ENCODE measurements around the gene HCK.

The HCK gene

DNA sequence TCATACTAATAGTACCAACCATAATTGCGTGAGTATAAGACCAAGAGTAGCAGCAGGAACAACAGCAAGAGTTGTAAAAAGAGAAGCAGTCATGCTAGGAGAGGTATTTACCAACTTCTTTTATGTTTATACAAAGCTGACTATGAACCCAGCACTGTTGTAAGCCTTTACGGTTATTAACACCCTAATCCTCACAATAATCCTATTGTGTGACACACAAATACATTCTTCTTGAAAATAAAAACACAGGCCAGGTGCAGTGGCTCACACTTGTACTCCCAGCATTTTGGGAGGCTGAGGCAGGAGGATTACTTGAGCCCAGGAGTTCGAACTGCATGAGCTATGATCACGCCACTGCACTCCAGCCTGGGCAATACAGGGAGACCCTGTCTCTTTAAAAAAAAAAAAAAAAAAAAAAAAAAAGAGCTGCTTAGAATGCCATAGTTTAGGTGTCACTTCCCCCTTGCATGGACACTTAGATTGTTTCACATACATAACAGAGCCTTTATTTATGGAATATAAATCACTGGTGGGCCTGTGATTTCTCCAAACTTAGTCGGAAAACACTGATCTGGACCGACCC, 20.2 kb downstream of the HCK start:
- Histone ChIP-seq H3K9me3 (ENCODE audit: low read depth, low read length) (no peaks in the 10 kb centered on the region), H3K9ac (ENCODE audit: insufficient read length) (no peak overlapping the region), H3K36me3 (ENCODE audit: insufficient read depth, low read length) (no peaks in the 10 kb centered on the region), H3K4me3 (no peak overlapping the region), H3K27ac (no peak overlapping the region)
- DNase-seq (ENCODE audit: low read depth, low spot score), result no peak
- TF ChIP-seq POLR2AphosphoS5 (IDR thresholded peaks at IDR 0.05; ENCODE audit: borderline replicate concordance, low read depth, low read length) (no peak), FOXP2 (optimal IDR thresholded peaks at IDR 0.05; ENCODE audit: control extremely low read depth, extremely low read length, insufficient read depth) (no peak), EZH2 (IDR thresholded peaks at IDR 0.05) (no peak)

DNA sequence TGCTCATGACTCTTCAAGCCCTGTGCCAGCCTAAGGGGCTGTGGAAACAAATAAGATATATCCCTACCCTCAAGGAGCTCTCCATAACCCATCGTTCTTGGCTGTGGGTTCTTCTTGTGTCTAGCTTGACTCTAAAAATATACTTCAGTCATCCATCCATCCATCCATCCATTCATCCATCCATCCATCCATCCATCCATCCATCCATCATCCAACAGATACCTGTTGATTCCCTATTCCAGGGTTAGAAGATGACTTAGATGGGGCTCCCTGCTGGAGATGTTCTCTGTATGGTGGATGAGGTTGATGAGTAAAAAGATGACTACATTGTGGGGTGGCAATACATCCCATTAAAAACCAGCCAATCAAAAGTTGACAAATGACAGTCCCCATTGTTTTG, 23.5 kb downstream of the HCK start:
- Histone ChIP-seq H3K9me3 (ENCODE audit: low read depth, low read length) (no peaks in the 10 kb centered on the region), H3K36me3 (ENCODE audit: insufficient read depth, low read length) (no peaks in the 10 kb centered on the region), H3K9ac (ENCODE audit: insufficient read length) (no peak overlapping the region), H3K4me3 (no peak overlapping the region), H3K27ac (no peak overlapping the region)
- no peak for DNase-seq (ENCODE audit: low read depth, low spot score)
- TF ChIP-seq FOXP2 (optimal IDR thresholded peaks at IDR 0.05; ENCODE audit: control extremely low read depth, extremely low read length, insufficient read depth) (no peak), EZH2 (IDR thresholded peaks at IDR 0.05) (no peak), POLR2AphosphoS5 (IDR thresholded peaks at IDR 0.05; ENCODE audit: borderline replicate concordance, low read depth, low read length) (no peak)

GRCh38 chr20:32077190-32077589, 25.1 kb downstream of the HCK start:
- TF ChIP-seq FOXP2 (optimal IDR thresholded peaks at IDR 0.05; ENCODE audit: control extremely low read depth, extremely low read length, insufficient read depth) (no peak), POLR2AphosphoS5 (IDR thresholded peaks at IDR 0.05; ENCODE audit: borderline replicate concordance, low read depth, low read length) (no peak), EZH2 (IDR thresholded peaks at IDR 0.05) (no peak)

GRCh38 chr20:32078322-32078721, 26.3 kb downstream of the HCK start:
- H3K36me3 ChIP-seq (ENCODE audit: insufficient read depth, low read length), result no peaks in the 10 kb centered on the region
- no peak for TF ChIP-seq FOXP2 (optimal IDR thresholded peaks at IDR 0.05; ENCODE audit: control extremely low read depth, extremely low read length, insufficient read depth)
- TF ChIP-seq EZH2 (IDR thresholded peaks at IDR 0.05), result no peak
- TF ChIP-seq POLR2AphosphoS5 (IDR thresholded peaks at IDR 0.05; ENCODE audit: borderline replicate concordance, low read depth, low read length), result no peak
- H3K9ac ChIP-seq (ENCODE audit: insufficient read length), result no peak overlapping the region
- no peak for DNase-seq (ENCODE audit: low read depth, low spot score)
- H3K9me3 ChIP-seq (ENCODE audit: low read depth, low read length), result no peaks in the 10 kb centered on the region
- H3K27ac ChIP-seq, result no peak overlapping the region
- no peak overlapping the region for H3K4me3 ChIP-seq

More at GRCh38 chr20:32077190-32077589, 25.1 kb downstream of the HCK start:
- Histone ChIP-seq H3K9me3 (ENCODE audit: low read depth, low read length) (no peaks in the 10 kb centered on the region), H3K9ac (ENCODE audit: insufficient read length) (no peak overlapping the region), H3K36me3 (ENCODE audit: insufficient read depth, low read length) (no peaks in the 10 kb centered on the region), H3K4me3 (no peak overlapping the region), H3K27ac (no peak overlapping the region)
- no peak for DNase-seq (ENCODE audit: low read depth, low spot score)

DNA sequence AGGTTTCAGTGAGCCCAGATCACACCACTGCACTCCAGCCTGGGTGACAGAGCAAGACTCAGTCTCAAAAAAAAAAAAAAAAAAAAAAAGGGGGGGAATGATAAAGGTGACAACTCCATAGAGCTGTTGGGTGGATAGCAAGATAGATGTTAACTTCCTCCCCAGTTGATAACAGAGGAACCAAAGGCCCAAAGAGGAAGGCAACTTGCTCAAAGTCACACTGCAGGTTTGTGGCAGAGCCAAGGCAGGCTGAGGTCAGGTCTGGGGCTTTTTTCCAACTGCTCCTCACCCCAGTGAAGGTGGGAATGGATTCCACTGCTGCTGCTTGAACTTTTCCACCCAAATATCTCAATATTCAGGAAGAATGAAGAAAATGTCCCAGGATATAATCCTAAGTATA, 26.7 kb downstream of the HCK start:
- Histone ChIP-seq H3K9ac (ENCODE audit: insufficient read length) (no peak overlapping the region), H3K36me3 (ENCODE audit: insufficient read depth, low read length) (no peaks in the 10 kb centered on the region), H3K4me3 (no peak overlapping the region), H3K27ac (no peak overlapping the region), H3K9me3 (ENCODE audit: low read depth, low read length) (no peaks in the 10 kb centered on the region)
- no peak for DNase-seq (ENCODE audit: low read depth, low spot score)
- no peak for TF ChIP-seq FOXP2 (optimal IDR thresholded peaks at IDR 0.05; ENCODE audit: control extremely low read depth, extremely low read length, insufficient read depth)
- TF ChIP-seq EZH2 (IDR thresholded peaks at IDR 0.05), result no peak
- no peak for TF ChIP-seq POLR2AphosphoS5 (IDR thresholded peaks at IDR 0.05; ENCODE audit: borderline replicate concordance, low read depth, low read length)

DNA sequence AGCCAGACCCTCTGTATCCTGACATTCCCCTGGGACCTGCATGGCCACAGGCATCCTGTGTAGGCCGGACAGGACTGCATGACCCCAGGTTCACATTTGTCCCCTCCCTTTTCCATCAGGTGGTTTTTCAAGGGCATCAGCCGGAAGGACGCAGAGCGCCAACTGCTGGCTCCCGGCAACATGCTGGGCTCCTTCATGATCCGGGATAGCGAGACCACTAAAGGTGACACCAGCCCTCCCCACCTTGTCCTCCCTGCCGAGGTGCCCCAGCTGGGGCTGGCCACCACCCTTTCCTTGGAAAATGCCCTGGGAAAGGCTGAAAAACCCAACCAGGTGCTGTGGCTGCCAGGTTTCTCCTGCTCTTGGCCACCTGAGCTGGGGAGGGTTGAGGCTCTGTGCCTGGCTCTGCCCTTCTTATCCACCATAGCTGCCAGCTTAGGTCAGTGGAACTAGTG, 27.6 kb downstream of the HCK start:
- DNase-seq (ENCODE audit: low read depth, low spot score), result no peak
- no peak for TF ChIP-seq EZH2 (IDR thresholded peaks at IDR 0.05)
- no peak for TF ChIP-seq FOXP2 (optimal IDR thresholded peaks at IDR 0.05; ENCODE audit: control extremely low read depth, extremely low read length, insufficient read depth)
- no peak for TF ChIP-seq POLR2AphosphoS5 (IDR thresholded peaks at IDR 0.05; ENCODE audit: borderline replicate concordance, low read depth, low read length)
- H3K9me3 ChIP-seq (ENCODE audit: low read depth, low read length), result no peaks in the 10 kb centered on the region
- H3K36me3 ChIP-seq (ENCODE audit: insufficient read depth, low read length), result no peaks in the 10 kb centered on the region
- no peak overlapping the region for H3K4me3 ChIP-seq
- no peak overlapping the region for H3K27ac ChIP-seq
- no peak overlapping the region for H3K9ac ChIP-seq (ENCODE audit: insufficient read length)

DNA sequence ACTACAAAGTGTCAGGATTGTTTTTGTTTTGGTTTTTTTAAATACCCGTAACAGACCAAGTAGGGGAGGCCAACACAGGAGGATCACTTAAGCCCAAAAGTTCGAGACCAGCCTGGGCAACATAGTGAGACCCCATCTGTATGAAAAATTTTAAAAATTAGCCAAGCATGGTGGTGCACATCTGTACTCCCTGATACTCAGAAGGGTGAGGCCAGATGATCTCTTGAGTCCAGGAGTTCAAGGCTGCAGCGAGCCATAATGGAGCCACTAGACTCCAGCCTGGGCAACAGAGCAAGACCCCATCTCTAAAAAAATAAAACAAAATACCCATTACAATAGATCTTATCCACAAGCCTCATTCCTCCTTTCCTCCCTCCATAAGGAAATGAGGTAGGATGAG, 28.7 kb downstream of the HCK start:
- Histone ChIP-seq H3K36me3 (ENCODE audit: insufficient read depth, low read length) (no peaks in the 10 kb centered on the region), H3K9me3 (ENCODE audit: low read depth, low read length) (no peaks in the 10 kb centered on the region), H3K27ac (no peak overlapping the region), H3K9ac (ENCODE audit: insufficient read length) (no peak overlapping the region), H3K4me3 (no peak overlapping the region)
- no peak for DNase-seq (ENCODE audit: low read depth, low spot score)
- TF ChIP-seq POLR2AphosphoS5 (IDR thresholded peaks at IDR 0.05; ENCODE audit: borderline replicate concordance, low read depth, low read length) (no peak), FOXP2 (optimal IDR thresholded peaks at IDR 0.05; ENCODE audit: control extremely low read depth, extremely low read length, insufficient read depth) (no peak), EZH2 (IDR thresholded peaks at IDR 0.05) (no peak)

GRCh38 chr20:32083469-32083868, 31.4 kb downstream of the HCK start:
- no peak for DNase-seq (ENCODE audit: low read depth, low spot score)
- H3K9ac ChIP-seq (ENCODE audit: insufficient read length), result no peak overlapping the region
- H3K27ac ChIP-seq, result no peak overlapping the region
- H3K36me3 ChIP-seq (ENCODE audit: insufficient read depth, low read length), result no peaks in the 10 kb centered on the region
- no peak for TF ChIP-seq FOXP2 (optimal IDR thresholded peaks at IDR 0.05; ENCODE audit: control extremely low read depth, extremely low read length, insufficient read depth)
- no peak for TF ChIP-seq POLR2AphosphoS5 (IDR thresholded peaks at IDR 0.05; ENCODE audit: borderline replicate concordance, low read depth, low read length)
- TF ChIP-seq EZH2 (IDR thresholded peaks at IDR 0.05), result no peak
- H3K4me3 ChIP-seq, result no peak overlapping the region
- no peaks in the 10 kb centered on the region for H3K9me3 ChIP-seq (ENCODE audit: low read depth, low read length)

GRCh38 chr20:32087070-32087469, 35.0 kb downstream of the HCK start:
- H3K27ac ChIP-seq, result no peak overlapping the region
- DNase-seq (ENCODE audit: low read depth, low spot score), result no peak
- H3K9ac ChIP-seq (ENCODE audit: insufficient read length), result no peak overlapping the region
- H3K4me3 ChIP-seq, result no peak overlapping the region
- H3K9me3 ChIP-seq (ENCODE audit: low read depth, low read length), result no peaks in the 10 kb centered on the region
- TF ChIP-seq FOXP2 (optimal IDR thresholded peaks at IDR 0.05; ENCODE audit: control extremely low read depth, extremely low read length, insufficient read depth), result no peak
- TF ChIP-seq EZH2 (IDR thresholded peaks at IDR 0.05), result no peak
- TF ChIP-seq POLR2AphosphoS5 (IDR thresholded peaks at IDR 0.05; ENCODE audit: borderline replicate concordance, low read depth, low read length), result no peak
- no peaks in the 10 kb centered on the region for H3K36me3 ChIP-seq (ENCODE audit: insufficient read depth, low read length)
